Measurements from ENCODE around the gene SPAG16. TPM values are rescaled to one million over a fixed set of nuclear protein-coding genes. Genes with fewer than 3 reads are reported as not detected.

Gene SPAG16
- total and polyA plus RNA-seq, 2 donors (not counting 1 experiment from before 2014, with no cell fraction given), result 24.1 to 36.8 TPM

- Histone ChIP-seq H3K4me1 (ENCODE audit: control insufficient read depth, extremely low read depth, insufficient read depth, low read length) (no peaks in the 10 kb centered on the region), H3K36me3 (ENCODE audit: control insufficient read depth, insufficient read depth, low read length) (no peaks in the 10 kb centered on the region), H3K4me3 (replicated peaks in 1 of 4; ENCODE audit: control extremely low read depth in 1 of 4, insufficient read depth in 1 of 4, low read depth in 3 of 4, low read length in 4 of 4) (no peak overlapping the region), H3K4me2 (ENCODE audit: extremely low read depth, insufficient read depth, low read length) (no peak overlapping the region), H3K9ac (ENCODE audit: insufficient read depth, low read length) (no peak overlapping the region), H4K20me1 (ENCODE audit: control insufficient read depth, extremely low read depth, insufficient read depth, low read length) (no peaks in the 10 kb centered on the region), H2AFZ (ENCODE audit: low read length) (no peak overlapping the region), H3K79me2 (ENCODE audit: control insufficient read depth, insufficient read depth, low read length) (no peaks in the 10 kb centered on the region), H3K27ac (ENCODE audit: insufficient read depth, low read length) (no peak overlapping the region), H3K9me3 (ENCODE audit: control insufficient read depth, insufficient read depth, low read depth, low read length) (no peaks in the 10 kb centered on the region), H3K27me3 (ENCODE audit: control insufficient read depth, insufficient read depth, low read length) (no peaks in the 10 kb centered on the region)
- DNase-seq (ENCODE audit: low read depth in 2 of 2), result no peak
- TF ChIP-seq EZH2 (IDR thresholded peaks at IDR 0.05; ENCODE audit: low read length, missing control alignments) (no peak), CTCF (conservative IDR thresholded peaks at IDR 0.05 in 1 of 2, IDR thresholded peaks at IDR 0.05 in 1 of 2; ENCODE audit: low read depth in 1 of 2, low read length in 2 of 2) (no peak)
These were observed 820.0 kb downstream of the SPAG16 start for GRCh38 chr2:214104219-214104618.

GRCh38 chr2:214104967-214105366, 820.7 kb downstream of the SPAG16 start:
- Histone ChIP-seq H3K79me2 (ENCODE audit: control insufficient read depth, insufficient read depth, low read length) (no peaks in the 10 kb centered on the region), H2AFZ (ENCODE audit: low read length) (no peak overlapping the region), H3K9ac (ENCODE audit: insufficient read depth, low read length) (no peak overlapping the region), H3K36me3 (ENCODE audit: control insufficient read depth, insufficient read depth, low read length) (no peaks in the 10 kb centered on the region), H4K20me1 (ENCODE audit: control insufficient read depth, extremely low read depth, insufficient read depth, low read length) (no peaks in the 10 kb centered on the region), H3K9me3 (ENCODE audit: control insufficient read depth, insufficient read depth, low read depth, low read length) (no peaks in the 10 kb centered on the region), H3K4me2 (ENCODE audit: extremely low read depth, insufficient read depth, low read length) (no peak overlapping the region), H3K4me1 (ENCODE audit: control insufficient read depth, extremely low read depth, insufficient read depth, low read length) (no peaks in the 10 kb centered on the region), H3K4me3 (replicated peaks in 1 of 4; ENCODE audit: control extremely low read depth in 1 of 4, insufficient read depth in 1 of 4, low read depth in 3 of 4, low read length in 4 of 4) (no peak overlapping the region), H3K27ac (ENCODE audit: insufficient read depth, low read length) (no peak overlapping the region), H3K27me3 (ENCODE audit: control insufficient read depth, insufficient read depth, low read length) (no peaks in the 10 kb centered on the region)
- no peak for DNase-seq (ENCODE audit: low read depth in 2 of 2)
- no peak for TF ChIP-seq CTCF (conservative IDR thresholded peaks at IDR 0.05 in 1 of 2, IDR thresholded peaks at IDR 0.05 in 1 of 2; ENCODE audit: low read depth in 1 of 2, low read length in 2 of 2)
- no peak for TF ChIP-seq EZH2 (IDR thresholded peaks at IDR 0.05; ENCODE audit: low read length, missing control alignments)

- Histone ChIP-seq H3K9ac (ENCODE audit: insufficient read depth, low read length) (no peak overlapping the region), H4K20me1 (ENCODE audit: control insufficient read depth, extremely low read depth, insufficient read depth, low read length) (no peaks in the 10 kb centered on the region), H3K27ac (ENCODE audit: insufficient read depth, low read length) (no peak overlapping the region), H3K27me3 (ENCODE audit: control insufficient read depth, insufficient read depth, low read length) (no peaks in the 10 kb centered on the region), H3K79me2 (ENCODE audit: control insufficient read depth, insufficient read depth, low read length) (no peaks in the 10 kb centered on the region), H3K4me2 (ENCODE audit: extremely low read depth, insufficient read depth, low read length) (no peak overlapping the region), H3K4me3 (replicated peaks in 1 of 4; ENCODE audit: control extremely low read depth in 1 of 4, insufficient read depth in 1 of 4, low read depth in 3 of 4, low read length in 4 of 4) (no peak overlapping the region), H2AFZ (ENCODE audit: low read length) (no peak overlapping the region), H3K4me1 (ENCODE audit: control insufficient read depth, extremely low read depth, insufficient read depth, low read length) (no peaks in the 10 kb centered on the region), H3K36me3 (ENCODE audit: control insufficient read depth, insufficient read depth, low read length) (no peaks in the 10 kb centered on the region), H3K9me3 (ENCODE audit: control insufficient read depth, insufficient read depth, low read depth, low read length) (no peaks in the 10 kb centered on the region)
- no peak for DNase-seq (ENCODE audit: low read depth in 2 of 2)
- TF ChIP-seq CTCF (conservative IDR thresholded peaks at IDR 0.05 in 1 of 2, IDR thresholded peaks at IDR 0.05 in 1 of 2; ENCODE audit: low read depth in 1 of 2, low read length in 2 of 2) (no peak), EZH2 (IDR thresholded peaks at IDR 0.05; ENCODE audit: low read length, missing control alignments) (no peak)
These were observed 823.5 kb downstream of the SPAG16 start for GRCh38 chr2:214107726-214108125.

All from fibroblast of lung (primary cell).